HG02884 (cell line): ENCODE results near the gene HSF5.
"Not testable (repeated sequence)": the region's sequence is repeated elsewhere in the genome, so short reads cannot be mapped to it uniquely, and the experiment has no call there.

Experiments used
- ATAC-seq: cut with Tn5 transposase; IDR thresholded peaks from one replicate; pipeline ENCODE4 v1.9.1; 2021; ENCODE audit warnings: mild to moderate bottlenecking, moderate library complexity; ENCODE audit not compliant: unreplicated experiment

Gene HSF5

DNA sequence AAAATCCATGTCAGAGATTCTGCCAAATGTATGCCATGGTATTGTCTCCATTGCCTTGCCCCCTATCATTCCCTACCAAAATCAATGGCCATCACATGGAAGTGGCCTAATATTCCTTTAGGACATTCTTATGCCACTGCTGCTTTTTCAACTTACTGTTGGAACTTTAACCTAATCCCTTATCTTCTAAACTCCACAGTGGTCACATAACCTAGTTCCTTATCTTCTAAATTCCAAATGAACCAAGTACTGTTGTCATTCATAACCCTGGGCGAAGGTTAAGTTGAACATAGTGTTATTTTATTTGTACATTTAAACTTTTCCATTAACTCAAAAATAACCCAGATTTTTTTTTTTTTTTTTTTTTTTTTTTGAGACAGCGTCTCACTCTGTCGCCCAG is 3.6 kb downstream of the HSF5 start:
- ATAC-seq, result no peak

DNA sequence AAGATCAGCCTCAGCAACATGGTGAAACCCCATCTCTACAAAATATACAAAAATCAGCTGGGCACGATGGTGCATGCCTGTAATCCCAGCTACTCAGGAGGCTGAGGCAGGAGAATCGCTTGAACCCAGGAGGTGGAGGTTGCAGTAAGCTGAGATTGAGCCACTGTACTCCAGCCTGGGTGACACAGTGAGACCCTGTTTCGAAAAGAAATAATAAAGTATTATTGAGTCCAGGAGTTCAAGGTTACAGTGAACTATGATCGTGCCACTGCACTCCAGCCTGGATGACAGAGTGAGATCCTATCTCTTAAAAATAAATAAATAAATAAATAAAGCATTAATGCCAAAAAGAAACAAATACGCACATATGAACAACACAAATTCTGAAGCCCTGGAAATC is 6.4 kb downstream of the HSF5 start:
- not testable (repeated sequence) for ATAC-seq

DNA sequence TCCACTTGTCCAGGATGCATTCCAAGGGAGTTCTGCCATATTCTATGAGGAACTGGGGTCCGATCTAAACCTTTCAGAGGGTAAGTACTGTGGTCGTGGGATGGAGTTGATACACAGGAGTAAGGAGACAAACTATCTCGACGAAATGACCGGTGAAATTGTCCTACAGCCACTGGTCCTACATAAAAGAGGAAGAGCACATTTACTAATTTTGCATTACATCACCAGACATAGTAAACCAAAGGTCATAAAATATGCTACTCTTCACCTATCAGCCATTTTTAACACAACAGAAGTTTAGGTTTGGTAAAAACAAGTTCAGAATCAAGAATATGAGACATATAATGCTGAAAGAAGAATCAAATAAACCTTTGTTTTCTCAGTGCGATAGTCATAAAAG is 8.1 kb downstream of the HSF5 start:
- no peak for ATAC-seq

DNA sequence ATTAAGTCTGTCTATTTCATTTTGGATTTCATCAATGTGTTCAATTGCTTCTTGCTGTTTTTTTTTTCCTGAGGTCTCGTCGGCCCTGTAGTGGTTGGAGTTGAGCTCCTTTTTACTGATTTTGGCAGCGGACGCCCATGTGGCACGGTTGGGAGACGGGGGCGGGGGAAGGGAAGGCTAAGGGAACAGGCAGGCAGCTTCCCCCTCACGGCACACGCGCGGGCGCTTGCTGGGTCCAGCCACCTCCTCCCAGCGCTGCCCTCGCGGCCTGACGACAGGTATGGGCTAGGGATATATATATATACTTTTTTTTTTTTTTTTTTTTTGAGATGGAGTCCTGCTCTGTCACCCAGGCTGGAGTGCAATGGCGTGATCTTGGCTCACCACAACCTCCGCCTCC is 11.4 kb downstream of the HSF5 start:
- no peak for ATAC-seq

DNA sequence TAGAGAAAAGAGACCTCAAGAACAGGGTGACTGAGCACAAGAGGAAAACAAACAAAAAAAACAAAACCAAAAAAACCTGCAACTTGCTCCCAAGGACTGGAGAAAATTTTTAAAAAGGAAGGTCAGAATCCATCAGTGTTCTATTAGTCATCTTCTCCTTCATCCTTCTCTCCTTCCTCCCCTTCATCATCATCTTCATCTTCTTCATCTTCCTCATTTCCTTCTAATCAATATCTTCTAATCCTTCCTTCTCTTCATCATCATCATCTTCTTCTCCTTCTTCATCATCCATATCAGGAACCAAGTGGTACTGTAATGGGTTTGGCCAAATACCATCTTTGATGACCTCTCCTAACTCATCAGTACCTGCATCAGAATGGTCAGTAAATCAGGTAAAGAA is 12.2 kb downstream of the HSF5 start:
- ATAC-seq, result no peak

DNA sequence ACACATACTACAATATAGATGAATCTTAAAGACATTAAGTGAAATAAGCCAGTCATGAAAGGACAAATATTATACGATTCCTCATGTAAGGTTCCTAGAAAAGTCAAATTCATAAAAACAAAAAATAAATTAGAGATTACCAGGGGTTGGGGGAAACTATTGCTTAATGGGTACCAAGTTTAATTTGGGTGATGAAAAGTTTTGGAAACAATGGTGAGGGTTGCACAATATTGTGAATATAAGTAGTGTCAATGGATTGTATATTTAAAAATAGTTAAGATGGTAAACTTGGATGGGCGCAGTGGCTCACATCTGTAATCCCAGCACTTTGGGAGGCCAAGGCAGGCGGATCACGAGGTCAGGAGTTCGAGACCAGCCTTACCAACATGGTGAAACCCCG is 17.9 kb downstream of the HSF5 start:
- no peak for ATAC-seq

DNA sequence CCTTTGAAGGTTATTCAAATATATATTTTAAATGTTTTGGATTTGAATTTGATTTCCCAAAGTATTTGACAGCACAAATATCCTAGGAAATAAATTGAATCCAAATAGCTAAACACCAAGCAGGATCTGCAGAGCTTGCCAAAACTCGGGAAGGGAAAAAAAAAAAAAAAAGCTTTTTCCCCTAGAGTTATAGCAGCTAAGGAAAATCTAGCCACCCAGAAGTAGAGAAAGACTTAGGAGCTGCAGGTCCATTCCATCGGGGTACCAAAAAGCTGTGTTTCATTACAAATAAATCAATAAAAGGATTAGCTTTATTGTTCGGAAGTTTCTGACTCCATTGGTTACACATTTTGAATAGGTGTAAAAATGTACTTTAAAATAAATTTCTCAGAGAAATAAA is 19.3 kb downstream of the HSF5 start:
- no peak for ATAC-seq

DNA sequence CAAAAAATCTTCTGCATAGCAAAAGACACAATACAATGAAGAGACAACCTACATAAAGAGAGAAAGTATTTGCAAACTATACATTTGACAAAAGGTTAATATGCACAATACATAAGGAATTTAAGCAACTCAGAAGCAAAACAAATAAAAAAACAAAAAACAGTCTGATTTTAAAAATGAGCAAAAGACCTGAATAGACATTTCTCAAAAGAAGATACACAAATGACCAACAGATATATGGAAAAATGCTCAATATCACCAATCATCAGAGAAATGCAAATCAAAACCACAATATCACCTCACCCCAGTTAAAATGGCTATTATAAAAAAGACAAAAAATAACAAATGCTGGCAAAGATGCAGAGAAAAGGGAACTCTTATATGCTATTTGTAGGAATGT is 32.7 kb downstream of the HSF5 start:
- no peak for ATAC-seq

DNA sequence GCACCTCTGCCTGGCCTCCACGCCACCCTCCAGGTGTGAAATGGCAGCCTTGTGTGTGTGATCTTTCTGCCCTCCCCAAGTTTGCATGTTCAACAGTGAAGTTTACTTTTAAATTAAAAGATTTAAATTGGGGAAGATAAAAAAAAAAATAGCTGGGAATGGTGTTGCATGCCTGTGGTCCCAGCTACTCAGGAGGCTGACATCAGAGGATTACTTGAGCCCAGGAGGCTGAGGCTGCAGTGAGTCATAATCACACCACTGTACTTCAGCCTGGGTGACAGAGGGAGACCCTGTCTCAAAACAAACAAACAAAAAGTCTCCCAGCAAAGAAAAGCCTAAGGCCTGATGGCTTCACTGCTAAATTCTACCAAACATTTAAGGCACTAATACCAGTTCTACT is 35.5 kb downstream of the HSF5 start:
- no peak for ATAC-seq

DNA sequence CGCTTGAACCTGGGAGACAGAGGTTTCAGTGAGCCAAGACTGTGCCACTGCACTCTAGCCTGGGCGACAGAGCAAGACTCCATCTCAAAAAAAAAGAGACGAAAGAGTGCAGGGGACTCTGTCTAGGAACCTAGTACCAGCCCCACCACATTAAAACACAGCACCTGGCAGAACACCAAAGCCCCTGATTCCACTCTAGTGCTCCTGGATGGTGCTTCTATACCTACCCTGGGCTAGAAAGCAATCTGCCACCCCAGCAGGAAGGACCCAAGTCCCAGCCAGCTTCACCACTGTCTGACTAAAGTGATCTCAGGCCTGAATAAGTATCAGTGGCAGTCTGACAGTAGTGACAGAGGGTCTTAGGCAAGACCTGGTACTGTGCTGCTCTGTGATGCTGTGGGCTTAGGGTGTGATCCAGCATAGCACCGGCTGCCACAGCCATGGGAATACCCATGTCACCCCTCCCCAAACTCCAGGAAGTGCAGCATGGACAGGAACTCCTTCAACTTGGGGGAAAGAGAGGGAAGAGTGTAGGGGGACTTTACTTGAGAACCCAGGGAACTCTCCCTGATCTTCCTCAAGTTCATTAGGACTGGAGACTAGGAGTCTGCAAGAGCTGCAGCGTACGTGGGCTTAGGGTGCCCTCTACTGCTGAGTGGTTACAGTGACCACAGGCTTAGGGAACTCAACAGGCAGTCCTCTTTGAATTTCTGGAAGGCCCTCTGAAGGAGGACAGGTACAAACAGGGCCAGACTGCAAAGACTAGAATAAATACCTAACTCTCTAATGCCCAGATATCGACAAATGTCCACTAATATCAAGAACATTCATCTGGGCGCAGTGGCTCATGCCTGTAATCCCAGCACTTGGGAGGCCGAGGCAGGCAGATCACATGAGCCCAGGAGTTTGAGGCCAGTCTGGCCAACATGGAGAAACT is 40.9 kb downstream of the HSF5 start:
- ATAC-seq, result no peak

DNA sequence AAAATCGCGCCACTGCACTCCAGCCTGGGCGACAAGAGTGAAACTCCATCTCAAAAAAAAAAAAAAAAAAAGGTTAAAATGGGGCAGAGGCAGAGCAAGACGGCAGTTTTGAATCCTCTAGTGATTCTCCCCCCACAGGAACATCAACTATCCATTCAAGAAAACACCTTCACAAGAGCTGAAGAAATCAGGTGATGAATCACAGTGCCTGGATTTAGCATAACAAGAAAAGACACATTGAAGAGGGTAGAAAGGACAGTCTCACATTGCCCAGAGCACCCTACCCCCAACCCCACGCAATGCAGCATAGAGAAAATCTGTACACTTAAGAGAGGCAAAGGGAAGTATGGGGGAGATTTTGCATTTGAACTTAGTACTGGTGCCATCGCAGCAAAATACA is 42.1 kb downstream of the HSF5 start:
- no peak for ATAC-seq

DNA sequence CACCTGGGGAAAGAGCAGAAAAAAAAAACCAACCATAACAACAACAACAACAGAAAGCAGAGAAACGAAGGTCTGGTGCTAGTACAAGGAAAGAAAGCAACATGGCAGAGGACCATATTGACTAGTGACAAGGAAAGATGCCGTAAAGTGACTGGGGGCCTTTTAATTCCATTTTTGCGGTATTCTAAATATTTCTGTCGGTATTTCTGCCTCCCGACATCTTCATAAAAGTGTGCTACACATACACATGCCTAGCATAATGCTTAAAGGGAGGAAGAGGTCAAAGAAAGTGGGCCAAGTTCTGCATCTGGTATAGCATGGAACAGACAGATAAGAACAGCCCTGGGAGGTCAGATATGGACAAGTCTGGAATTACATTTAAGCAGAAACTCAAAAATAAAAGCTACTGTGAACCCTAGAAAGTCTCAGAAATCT is 51.4 kb downstream of the HSF5 start:
- ATAC-seq, result no peak

DNA sequence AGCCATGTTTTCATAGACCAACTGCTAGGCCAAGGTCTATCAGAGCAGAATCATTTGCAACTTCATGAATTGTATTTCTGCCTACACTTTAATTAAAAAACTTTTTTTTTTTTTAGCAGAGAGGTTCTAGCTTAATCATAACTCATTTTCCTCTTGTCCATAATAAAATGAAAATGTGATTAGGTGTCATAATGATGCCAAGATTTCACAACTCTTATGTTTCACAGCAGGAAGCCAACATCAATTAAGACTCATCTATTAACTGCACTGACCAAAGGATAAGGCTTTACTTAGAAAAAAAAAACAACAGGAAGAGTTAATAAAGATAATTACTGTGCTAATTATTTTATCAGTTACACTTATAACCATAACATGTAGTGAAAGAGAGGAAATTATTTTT is 52.0 kb downstream of the HSF5 start:
- no peak for ATAC-seq

DNA sequence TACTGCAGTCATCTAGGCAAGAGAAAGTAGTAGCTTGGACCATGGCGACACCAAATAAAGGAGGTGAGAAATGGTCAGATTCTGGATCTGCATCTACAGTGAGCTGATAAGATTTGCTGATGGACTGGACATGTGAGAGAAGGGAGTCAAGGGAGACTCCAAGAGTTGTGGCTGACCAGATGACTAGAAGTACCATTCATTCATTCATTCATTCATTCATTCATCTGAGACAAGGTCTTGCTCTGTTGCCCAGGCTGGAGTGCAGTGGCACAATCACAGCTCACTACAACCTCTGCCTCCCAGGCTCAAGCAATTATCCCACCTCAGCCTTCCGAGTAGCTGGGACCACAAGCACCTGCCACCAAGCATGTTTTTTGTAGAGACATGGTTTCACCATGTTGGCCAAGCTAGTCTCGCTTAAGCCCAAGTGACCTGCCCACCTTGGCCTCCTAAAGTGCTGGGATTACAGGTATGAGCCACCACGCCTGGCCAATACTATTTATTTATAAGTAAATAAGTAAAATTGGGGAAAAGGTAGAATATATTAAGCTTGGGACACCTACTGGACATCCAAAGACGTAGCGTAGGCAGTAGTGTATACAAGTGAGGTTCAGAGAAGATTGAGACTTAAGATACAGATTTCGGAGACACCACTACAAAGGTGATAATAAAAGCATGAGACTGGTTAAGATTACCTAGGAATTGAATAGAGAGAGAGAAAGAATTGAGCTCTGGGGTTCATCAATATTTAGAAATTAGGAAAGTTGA is 55.2 kb downstream of the HSF5 start:
- no peak for ATAC-seq

DNA sequence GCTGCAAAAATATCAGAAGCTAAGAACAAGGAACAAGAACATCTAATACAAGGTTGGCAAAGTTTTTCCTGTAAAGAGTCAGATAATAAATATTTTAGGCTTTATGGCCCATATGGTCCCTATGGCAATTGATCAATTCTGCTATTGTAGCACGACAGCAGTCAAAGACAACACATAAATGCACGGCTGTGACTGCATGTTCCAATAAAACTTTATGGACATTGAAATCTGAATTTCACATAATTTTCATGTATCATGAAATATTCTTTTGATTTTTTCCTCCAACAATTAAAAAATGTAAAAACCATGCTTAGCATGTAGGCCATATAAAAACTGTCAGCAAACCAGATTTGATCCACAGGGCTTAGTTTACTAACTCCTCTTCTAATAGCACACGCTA is 60.4 kb downstream of the HSF5 start:
- no peak for ATAC-seq

DNA sequence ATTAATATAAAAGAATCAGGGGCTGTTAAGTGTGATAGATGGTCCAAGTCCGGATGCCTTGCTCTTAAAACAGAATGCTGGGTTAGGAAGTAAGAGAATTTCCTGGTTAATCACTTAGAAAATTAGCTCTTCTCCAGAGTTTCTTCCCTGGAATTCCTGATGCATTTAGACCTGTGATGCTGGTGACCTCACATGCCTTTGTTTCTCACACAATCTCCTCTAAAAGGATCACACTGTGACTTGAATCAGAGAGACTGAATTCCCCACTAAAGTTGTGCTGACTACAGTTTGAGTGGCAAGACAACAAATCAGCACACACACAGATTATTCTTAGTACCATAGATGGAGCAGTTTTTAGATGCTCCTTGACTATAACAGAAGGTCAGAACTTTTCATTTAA is 66.5 kb downstream of the HSF5 start:
- no peak for ATAC-seq

DNA sequence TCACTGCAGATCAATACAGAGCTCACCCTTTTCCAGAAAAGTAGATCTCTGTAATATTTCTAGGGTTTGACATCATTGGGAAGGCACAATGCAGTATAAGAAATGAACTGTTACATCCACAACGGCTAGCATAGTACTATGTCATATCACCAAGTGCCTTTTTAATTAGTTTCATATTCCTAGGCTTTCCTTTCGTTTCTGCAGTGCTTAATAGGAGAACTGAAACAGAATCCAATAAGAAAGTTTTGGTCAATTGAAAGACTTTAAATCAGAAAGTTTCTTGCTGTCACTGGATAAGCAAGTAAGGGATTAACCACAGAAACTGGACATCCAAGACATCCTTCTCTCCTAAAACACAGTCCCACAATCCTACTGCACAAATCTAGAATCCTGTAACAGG is 67.4 kb downstream of the HSF5 start:
- no peak for ATAC-seq

DNA sequence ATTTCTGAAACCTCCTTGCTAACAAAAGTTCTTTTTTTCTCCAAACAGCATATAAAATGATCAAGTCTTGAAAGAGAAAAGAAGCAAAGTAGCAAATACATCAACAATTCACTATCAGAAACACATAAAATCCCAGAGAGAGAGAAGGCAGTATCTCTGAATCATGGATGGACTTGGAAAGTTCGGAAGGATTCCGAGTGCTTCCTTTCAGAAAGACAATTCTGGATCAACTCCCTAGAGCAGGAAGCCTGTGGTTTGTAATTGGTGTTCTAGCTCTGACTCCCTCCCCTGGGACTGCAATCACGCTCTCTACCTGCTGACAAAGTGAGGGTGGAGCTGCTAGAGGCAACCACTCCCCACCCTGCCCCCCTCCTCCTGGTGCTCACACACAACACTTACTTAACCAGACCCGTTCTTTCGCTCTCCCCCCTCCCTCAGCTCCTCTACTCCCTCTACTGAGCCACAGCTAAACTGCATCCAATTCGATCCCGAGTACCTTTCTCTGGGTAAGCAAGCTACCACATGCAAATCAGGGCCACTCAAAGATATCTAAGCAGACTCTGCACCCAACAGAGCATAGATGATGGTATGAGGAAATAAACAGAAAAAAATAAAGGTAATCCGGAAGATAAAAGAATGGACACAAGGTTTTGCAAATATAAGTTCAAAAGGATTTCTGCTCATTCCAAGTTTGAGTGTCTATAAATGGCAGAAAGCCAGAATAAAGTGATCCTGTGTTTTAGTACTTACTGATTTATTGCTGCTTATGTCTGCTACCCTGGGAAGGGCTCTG is 70.7 kb downstream of the HSF5 start, which contains the start of gene RNF43:
Gene RNF43 (minus strand): TSS at position 235 of the 793 bp plus-strand sequence. CDS start 1,957 bp downstream, outside the sequence.
- peak; percentile 92 for ATAC-seq

DNA sequence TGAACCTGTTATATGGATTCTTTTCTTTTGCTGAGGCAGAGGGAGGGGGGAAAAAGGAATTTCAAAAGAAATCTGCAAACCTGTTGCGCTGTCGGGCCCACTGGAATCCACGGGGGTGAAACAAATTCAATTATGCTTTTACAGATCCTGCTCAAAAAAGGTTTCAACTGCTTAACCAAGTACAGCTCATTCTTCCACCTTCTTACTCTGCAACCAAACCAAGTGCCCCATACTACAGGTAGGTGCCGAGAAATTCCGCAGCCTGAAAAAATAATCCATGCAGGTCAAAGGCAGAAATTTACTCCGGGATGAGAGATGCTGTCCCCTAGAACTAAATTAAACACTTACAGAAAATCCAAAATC is 71.3 kb downstream of the HSF5 start:
- no peak for ATAC-seq

DNA sequence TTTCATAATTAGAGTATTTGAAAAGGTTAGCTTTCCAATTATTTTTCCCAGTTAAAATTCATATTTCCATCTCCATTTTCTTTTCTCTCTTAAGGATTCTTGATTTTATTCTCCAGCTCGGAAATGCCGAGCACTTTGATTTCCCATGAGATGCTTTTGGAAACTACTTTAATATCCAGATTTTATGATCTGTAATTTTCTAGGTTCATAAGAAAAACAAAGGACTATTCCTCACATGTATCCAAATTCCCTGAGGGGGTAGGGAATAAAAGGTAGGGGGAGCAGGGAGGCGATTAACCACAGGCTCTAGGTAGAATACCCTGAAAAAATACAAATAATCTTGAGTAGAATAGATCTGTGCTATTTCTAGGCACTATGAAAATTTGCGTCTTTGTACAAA is 71.8 kb downstream of the HSF5 start:
- no peak for ATAC-seq

DNA sequence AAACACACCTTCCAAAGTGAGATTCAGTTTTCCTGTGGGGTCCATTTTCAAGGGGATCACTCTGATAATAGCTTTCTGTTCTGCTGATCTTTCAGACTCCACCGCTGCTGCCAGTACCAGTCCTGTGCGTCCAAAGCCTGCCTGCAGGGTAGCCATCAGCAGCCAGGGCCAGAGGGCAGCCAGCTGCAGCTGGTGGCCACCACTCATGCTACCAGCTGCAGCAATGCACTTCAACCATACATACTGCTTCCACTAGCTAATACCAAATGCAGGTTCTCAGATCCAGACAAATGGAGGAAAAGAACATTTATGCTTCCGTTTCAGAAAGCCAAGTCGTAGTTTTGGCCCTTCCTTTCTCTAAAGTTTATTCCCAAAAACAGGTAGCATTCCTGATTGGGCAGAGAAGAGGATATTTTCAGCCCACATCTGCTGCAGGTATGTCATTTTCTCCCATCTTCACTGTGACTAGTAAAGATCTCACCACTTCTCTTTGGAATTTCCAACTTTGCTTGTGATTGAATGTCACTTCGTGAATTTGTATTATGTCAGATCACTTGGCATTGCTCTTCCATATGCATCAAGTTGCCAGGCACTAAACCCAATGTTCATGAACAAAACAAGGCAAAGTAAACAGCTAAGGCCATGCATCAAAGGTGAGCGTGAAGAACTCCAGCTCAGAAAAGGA is 72.7 kb downstream of the HSF5 start:
- no peak for ATAC-seq
